Fibroblast of mammary gland (primary cell): ENCODE results near the gene GALNT17.
"Not testable (repeated sequence)": the region's sequence is repeated elsewhere in the genome, so short reads cannot be mapped to it uniquely, and the experiment has no call there.

Experiments
- DNase-seq: peaks from one replicate; pipeline ENCODE4 v3.0.0-alpha.2; 2010; ENCODE audit warnings: low read depth
- H3K4me3 ChIP-seq: 2 replicates; pipeline ENCODE4 v1.5.1; 2011; ENCODE audit warnings: low read depth, mild to moderate bottlenecking, low read length, moderate library complexity; ENCODE audit not compliant: control insufficient read depth
- TF ChIP-seq, protein P1 (sequence below): conservative IDR thresholded peaks from 2 replicates; pipeline ENCODE4 v1.5.1; 2011; ENCODE audit warnings: low read depth, low read length, inconsistent platforms; ENCODE audit not compliant: control insufficient read depth, insufficient read depth

Gene GALNT17

DNA sequence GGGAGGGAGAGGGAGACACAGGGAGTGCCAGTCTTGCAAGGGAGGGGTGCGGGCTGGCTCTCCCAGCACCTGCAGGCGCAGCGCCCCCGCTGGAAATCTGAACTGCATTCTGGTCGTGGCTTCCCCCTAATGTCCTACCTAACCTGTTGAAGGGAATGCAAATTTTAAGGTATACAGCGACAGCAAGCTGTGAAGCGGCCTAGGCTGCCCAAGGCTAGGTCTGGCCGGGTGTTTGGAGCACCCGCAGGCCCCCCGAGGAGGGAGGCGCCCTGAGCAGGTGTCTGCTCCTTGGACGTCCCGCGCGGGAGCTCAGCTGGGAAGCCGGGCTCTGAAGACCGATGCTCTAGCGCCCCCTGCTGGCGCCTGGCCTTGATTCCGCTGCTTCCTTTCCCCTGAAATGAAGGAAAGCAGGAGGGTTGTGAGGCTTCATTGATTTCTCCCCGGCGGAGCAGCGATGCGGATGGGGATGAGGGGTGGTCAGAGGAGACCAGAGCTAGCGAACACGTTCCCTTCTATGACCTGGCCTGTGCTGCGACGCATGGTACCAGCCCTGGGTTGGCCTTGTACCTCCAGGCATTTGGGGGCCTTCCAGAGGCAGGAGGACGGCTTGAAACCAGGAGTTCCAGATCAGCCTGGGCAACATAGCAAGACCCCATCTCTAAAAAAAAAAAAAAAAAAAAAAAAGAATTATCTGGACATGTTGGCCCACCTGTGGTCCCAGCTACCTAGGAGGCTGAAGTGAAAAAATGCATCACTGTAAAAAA is 601.3 kb downstream of the GALNT17 start:
- no peak overlapping the region for H3K4me3 ChIP-seq
- DNase-seq, result peak; percentile 61
- TF ChIP-seq, protein P1, sequence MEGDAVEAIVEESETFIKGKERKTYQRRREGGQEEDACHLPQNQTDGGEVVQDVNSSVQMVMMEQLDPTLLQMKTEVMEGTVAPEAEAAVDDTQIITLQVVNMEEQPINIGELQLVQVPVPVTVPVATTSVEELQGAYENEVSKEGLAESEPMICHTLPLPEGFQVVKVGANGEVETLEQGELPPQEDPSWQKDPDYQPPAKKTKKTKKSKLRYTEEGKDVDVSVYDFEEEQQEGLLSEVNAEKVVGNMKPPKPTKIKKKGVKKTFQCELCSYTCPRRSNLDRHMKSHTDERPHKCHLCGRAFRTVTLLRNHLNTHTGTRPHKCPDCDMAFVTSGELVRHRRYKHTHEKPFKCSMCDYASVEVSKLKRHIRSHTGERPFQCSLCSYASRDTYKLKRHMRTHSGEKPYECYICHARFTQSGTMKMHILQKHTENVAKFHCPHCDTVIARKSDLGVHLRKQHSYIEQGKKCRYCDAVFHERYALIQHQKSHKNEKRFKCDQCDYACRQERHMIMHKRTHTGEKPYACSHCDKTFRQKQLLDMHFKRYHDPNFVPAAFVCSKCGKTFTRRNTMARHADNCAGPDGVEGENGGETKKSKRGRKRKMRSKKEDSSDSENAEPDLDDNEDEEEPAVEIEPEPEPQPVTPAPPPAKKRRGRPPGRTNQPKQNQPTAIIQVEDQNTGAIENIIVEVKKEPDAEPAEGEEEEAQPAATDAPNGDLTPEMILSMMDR, result peak; percentile 72

DNA sequence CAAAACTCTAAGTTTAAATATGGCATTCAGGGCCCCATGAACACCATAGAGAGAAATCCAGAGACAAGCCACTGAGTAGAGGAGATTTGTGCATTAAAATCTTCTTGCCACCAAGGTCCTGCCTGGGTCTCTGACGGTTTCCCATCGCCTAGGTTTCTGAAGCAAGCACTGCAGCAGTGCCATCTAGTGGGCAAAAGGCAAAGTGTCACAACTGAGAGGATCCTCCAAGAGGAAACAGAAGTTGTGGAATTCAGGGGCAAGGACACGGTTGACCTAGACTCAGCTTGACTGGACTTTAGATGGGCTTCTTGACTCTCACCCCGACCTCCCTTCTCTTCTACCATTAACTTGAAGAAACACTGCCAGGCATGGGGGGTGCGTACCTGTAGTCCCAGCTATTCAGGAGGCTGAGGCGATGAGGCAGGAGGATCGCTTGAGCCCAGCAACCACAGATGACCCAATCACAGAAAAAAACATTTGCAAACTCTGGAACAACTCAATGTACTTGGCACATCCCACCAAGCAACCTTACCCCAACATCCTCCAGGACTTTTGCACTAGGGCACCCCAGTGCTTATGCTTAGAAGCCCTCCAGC is 604.1 kb downstream of the GALNT17 start:
- no peak overlapping the region for H3K4me3 ChIP-seq
- DNase-seq, result peak; percentile 66

DNA sequence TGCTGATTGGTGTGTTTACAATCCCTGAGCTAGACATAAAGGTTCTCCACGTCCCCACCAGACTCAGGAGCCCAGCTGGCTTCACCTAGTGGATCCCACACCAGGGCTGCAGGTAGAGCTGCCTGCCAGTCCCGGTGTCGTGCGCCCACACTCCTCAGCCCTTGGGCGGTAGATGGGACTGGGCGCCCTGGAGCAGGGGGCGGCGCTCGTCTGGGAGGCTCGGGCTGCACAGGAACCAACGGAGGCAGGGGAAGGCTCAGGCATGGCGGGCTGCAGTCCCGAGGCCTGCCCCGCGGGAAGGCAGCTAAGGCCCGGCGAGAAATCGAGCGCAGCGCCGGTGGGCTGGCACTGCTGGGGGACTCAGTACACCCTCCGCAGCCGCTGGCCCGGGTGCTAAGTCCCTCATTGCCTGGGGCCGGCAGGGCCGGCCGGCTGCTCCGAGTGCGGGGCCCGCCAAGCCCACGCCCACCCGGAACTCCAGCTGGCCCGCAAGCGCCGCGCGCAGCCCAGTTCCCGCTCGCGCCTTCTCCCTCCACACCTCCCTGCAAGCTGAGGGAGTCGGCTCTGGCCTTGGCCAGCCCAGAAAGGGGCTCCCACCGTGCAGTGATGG is 606.1 kb downstream of the GALNT17 start:
- DNase-seq, H3K4me3 ChIP-seq: not testable (repeated sequence)

More for the DNA sequence above, 604.1 kb downstream of the GALNT17 start:
- TF ChIP-seq, protein P1, result peak; percentile 94

DNA sequence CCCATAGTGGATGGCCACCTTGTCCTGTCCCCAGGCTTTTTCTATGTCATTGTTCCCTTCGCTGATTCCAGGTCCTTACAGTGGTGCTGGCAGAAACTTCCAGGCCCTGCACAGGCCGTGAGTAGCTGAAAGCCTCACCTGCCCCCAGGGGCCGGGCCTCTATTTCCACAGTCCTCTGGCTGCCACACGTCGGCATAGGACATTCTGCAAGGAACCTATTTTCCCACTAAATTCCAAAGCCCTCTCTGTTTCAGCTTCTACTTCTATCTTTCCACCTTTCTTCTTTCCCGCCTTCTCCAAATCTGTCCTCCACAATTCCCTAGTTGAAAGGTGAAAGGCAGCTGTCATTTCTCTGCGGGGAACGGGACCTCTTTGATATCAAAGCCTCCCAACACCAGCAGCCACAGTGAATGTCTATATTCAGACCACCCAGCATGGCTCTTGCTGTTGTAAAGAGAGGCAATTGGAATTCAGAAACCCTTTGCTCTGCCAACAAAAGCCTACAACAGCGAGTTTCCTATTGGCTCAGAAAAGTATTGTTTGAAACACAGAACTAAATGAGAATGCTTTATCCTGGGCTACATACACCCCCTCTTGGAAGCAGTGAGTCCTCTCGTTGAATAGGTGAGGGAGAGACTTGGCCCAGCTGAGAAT is 607.7 kb downstream of the GALNT17 start:
- no peak for DNase-seq
- no peak overlapping the region for H3K4me3 ChIP-seq
- TF ChIP-seq, protein P1, result no peak

DNA sequence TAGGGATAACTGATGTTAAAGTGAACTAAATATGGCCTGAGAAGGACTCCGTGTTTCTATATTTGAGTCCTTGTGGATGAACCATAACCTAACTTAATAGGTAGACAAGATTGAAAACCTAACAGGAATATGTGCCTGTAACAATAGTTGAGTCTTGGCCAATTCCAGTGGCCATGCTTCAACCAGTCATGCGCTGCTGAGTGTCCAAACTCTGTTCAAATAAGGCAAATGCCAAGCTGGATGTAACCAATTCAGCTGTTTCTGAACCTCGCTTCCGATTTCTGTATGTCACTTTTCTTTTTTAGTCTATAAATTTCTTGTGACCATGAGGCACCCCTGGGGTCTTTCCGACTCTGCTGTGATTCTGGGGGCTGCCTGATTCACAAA is 608.2 kb downstream of the GALNT17 start:
- no peak for DNase-seq
- TF ChIP-seq, protein P1, result no peak
- H3K4me3 ChIP-seq, result no peak overlapping the region

DNA sequence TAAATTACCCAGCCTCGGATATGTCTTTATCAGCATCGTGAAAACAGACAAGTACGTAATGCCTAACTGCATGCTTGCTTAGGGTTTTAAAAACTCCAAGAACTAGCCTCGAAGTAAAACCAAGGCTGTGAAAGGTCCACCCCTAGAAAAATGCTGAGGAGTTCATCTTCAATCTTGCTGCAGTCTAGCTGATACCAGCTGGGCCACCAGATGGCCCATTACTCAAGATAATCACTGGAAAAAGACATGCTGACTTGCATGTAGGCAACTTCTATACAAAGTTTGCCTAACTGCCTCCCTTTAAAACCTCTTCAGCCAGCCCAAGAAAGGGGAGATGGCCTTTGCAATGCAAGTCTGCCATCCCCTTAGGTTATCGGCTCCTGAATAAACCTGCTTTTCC is 614.1 kb downstream of the GALNT17 start:
- no peak for DNase-seq
- H3K4me3 ChIP-seq, result no peak overlapping the region
- TF ChIP-seq, protein P1, result no peak

DNA sequence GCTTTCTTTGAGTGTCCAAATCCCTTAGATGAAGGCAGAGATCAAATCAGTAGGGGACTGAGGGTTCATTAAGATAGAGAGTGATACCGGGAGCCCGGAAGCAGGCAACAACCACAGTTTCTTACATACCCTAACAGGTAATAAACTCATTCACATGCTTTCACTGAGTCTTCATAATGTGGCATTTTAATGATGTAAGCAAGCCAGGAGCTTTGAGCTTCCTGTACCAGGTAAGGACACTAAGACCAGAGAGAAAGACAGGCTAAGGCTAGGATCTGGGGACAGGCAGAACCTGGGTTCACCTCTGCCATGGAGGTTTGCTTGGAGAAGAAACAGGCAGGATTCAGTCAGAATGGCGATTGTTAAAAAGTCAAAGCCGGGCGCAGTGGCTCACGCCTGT is 618.3 kb downstream of the GALNT17 start:
- TF ChIP-seq, protein P1, result no peak
- no peak for DNase-seq
- no peak overlapping the region for H3K4me3 ChIP-seq
